Measurements from ENCODE around the gene KIFAP3.
A peak's percentile ranks its signal among the peaks of the same experiment; 100 is the strongest.

Gene KIFAP3

DNA sequence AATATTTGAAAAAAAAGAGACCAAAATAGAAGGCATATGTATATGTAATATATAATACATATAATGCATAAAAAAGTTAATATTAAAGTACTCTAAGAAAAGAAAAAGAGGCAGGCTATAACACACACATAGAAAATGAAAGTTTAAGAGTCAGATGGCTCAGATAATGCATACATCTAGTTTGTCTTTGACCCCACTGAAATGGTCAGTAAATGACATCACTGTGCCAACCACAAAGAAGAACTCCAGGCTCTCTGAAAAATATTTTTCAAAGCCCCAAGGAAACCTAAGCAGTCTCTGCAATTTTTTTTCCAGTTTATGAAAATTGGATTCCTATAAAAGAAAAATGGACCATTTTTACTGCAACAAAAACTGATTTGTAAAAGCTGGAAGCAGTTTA, 125.4 kb downstream of the KIFAP3 start:
- DNase-seq (ENCODE audit: low read depth): no peak
- TF ChIP-seq, protein P1, sequence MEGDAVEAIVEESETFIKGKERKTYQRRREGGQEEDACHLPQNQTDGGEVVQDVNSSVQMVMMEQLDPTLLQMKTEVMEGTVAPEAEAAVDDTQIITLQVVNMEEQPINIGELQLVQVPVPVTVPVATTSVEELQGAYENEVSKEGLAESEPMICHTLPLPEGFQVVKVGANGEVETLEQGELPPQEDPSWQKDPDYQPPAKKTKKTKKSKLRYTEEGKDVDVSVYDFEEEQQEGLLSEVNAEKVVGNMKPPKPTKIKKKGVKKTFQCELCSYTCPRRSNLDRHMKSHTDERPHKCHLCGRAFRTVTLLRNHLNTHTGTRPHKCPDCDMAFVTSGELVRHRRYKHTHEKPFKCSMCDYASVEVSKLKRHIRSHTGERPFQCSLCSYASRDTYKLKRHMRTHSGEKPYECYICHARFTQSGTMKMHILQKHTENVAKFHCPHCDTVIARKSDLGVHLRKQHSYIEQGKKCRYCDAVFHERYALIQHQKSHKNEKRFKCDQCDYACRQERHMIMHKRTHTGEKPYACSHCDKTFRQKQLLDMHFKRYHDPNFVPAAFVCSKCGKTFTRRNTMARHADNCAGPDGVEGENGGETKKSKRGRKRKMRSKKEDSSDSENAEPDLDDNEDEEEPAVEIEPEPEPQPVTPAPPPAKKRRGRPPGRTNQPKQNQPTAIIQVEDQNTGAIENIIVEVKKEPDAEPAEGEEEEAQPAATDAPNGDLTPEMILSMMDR (conservative IDR thresholded peaks at IDR 0.05; ENCODE audit: low read depth, low read length): no peak
- H3K4me3 ChIP-seq (ENCODE audit: low read length): no peak overlapping the region

DNA sequence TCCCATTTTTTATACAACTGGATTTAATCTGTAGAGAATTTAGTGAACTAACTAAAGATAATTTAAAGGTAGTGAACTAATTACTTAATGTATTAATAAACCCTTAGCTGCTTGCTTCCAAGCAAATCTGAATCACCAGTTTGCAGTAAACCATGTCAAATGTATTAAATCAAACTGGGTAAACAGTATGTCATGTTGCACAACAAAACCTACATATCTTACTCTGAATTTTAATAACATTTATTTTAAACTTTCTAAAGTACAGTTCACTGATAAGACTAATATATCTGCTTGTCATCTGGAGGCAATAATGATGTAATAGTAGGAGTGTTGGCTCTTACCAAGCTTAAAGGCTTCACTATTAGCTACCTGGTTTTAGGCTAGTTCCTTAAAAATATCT, 128.3 kb downstream of the KIFAP3 start:
- TF ChIP-seq, protein P1 (conservative IDR thresholded peaks at IDR 0.05; ENCODE audit: low read depth, low read length): no peak
- no peak overlapping the region for H3K4me3 ChIP-seq (ENCODE audit: low read length)
- DNase-seq (ENCODE audit: low read depth): no peak

DNA sequence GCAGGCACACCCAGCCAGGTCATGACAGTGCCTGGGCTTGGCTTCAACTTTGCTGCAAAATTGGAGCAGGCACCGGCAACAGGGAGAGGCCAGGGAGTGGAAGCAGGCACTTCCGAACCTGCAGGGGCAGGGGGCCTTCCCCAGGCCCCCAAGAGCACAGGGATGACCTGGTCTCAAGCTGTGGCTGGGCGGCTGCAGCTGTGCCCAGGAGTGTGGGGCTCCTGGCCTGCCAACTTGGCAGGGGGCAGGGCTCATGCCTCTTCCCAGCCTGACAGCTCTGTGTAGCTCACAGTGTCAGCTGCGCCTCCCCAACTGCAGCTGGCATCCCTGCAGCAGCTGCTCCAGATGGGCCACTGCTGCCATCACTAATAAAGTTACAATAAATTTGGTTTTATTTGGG, 129.3 kb downstream of the KIFAP3 start:
- DNase-seq (ENCODE audit: low read depth): no peak
- no peak overlapping the region for H3K4me3 ChIP-seq (ENCODE audit: low read length)
- TF ChIP-seq, protein P1 (conservative IDR thresholded peaks at IDR 0.05; ENCODE audit: low read depth, low read length): no peak

GRCh38 chr1:169944621-169945020, 129.9 kb downstream of the KIFAP3 start:
- no peak for DNase-seq (ENCODE audit: low read depth)
- H3K4me3 ChIP-seq (ENCODE audit: low read length): no peak overlapping the region

GRCh38 chr1:169943963-169944526, 130.4 kb downstream of the KIFAP3 start:
- TF ChIP-seq, protein P1 (conservative IDR thresholded peaks at IDR 0.05; ENCODE audit: low read depth, low read length): no peak
- H3K4me3 ChIP-seq (ENCODE audit: low read length): no peak overlapping the region
- no peak for DNase-seq (ENCODE audit: low read depth)

More at GRCh38 chr1:169944621-169945020, 129.9 kb downstream of the KIFAP3 start:
- TF ChIP-seq, protein P1 (conservative IDR thresholded peaks at IDR 0.05; ENCODE audit: low read depth, low read length): no peak

- H3K4me3 ChIP-seq (ENCODE audit: low read length): no peak overlapping the region
- DNase-seq (ENCODE audit: low read depth): peak; percentile 43
- TF ChIP-seq, protein P1 (conservative IDR thresholded peaks at IDR 0.05; ENCODE audit: low read depth, low read length): no peak
Measured at GRCh38 chr1:169941982-169942830, 132.3 kb downstream of the KIFAP3 start.
